K562 (cell line): Measurements from ENCODE around the gene KIF6. TPM values are rescaled to one million over a fixed set of nuclear protein-coding genes. Genes with fewer than 3 reads are reported as not detected.

Source experiments
- ATAC-seq: fragments of 200-7000 bp; cut with Tn5 transposase; 3 replicates; pipeline ENCODE4 v1.9.1; 2020; ENCODE audit warnings: moderate library complexity
- BruUV-seq: library from RNA; stranded (reverse); fragments of 400-500 nt; replicated peaks from 2 replicates; lab custom pipeline; 2021; lab: Mats Ljungman, UMichigan
- CTCF ChIA-PET: fragments of 300-600 bp; formaldehyde crosslinking; extraction: SDS; loops from one replicate; lab custom pipeline; 2021; ENCODE audit warnings: low intra/inter-chr PET ratio; lab: Yijun Ruan, JAX
- POLR2A ChIA-PET: fragments of 300-600, 350-650 bp; sonication (Branson Sonifier 250); formaldehyde crosslinking; extraction: SDS; loops from one replicate; lab custom pipeline; 2021; ENCODE audit warnings: antibody characterized with exemption, inconsistent platforms; lab: Yijun Ruan, JAX
- DNase-seq, 4 experiments: peaks; one replicate each; pipeline versions ENCODE4 v3.0.0 to v3.0.0-alpha.2; 2011 to 2018; ENCODE audit warnings: low spot score in 3 of 4, mixed read lengths in 3 of 4; ENCODE audit errors: extremely low read depth in 1 of 4
- FAIRE-seq: peaks from 2 replicates; lab custom pipeline; 2011; peaks lifted over from hg19 to GRCh38; lab: Jason Lieb, UNC
- H2AFZ ChIP-seq: 2 replicates; pipeline ENCODE4 v1.6.0; 2011; ENCODE audit warnings: low read depth, low read length, control low read depth, inconsistent platforms
- H3K27ac ChIP-seq: fragments of 200-600 bp; 3 replicates; pipeline ENCODE4 v1.8.0; 2011; ENCODE audit warnings: low read depth, mild to moderate bottlenecking, control low read depth, inconsistent platforms, low read length, moderate library complexity, mixed read lengths; ENCODE audit errors: extremely low read depth
- H3K27me3 ChIP-seq, 2 experiments: fragments of 300-600 bp in 1 of 2; 2 replicates in 1 of 2; 3 replicates in 1 of 2; pipeline versions ENCODE4 v1.6.0 to v1.8.0; 2011; ENCODE audit warnings: inconsistent platforms in 2 of 2, low read length in 2 of 2, mild to moderate bottlenecking in 1 of 2, mixed read lengths in 1 of 2, moderate library complexity in 1 of 2; ENCODE audit not compliant: control insufficient read depth in 2 of 2, insufficient read depth in 2 of 2
- H3K36me3 ChIP-seq: fragments of 300-600 bp; 3 replicates; pipeline ENCODE4 v1.8.0; 2011; ENCODE audit warnings: mild to moderate bottlenecking, low read length, inconsistent platforms; ENCODE audit not compliant: control insufficient read depth, insufficient read depth
- H3K4me1 ChIP-seq, 2 experiments: fragments of 200-600 bp in 1 of 2; replicated peaks in 1 of 2; 2 replicates in 1 of 2; 3 replicates in 1 of 2; pipeline versions ENCODE4 v1.5.1 to v1.8.0; 2011; ENCODE audit warnings: inconsistent platforms in 2 of 2, low read length in 2 of 2, mild to moderate bottlenecking in 1 of 2, mixed read lengths in 1 of 2, moderate library complexity in 1 of 2; ENCODE audit not compliant: control insufficient read depth in 2 of 2, insufficient read depth in 2 of 2
- H3K4me2 ChIP-seq: 2 replicates; pipeline ENCODE4 v1.6.1; 2011; ENCODE audit warnings: low read length, control low read depth, inconsistent platforms, mixed read lengths; ENCODE audit not compliant: insufficient read depth
- H3K4me3 ChIP-seq: fragments of 200-600 bp; sonication (generic), shearing (Covaris generic); 2 replicates; pipeline ENCODE4 v1.5.1; 2016; ENCODE audit warnings: control low read depth, inconsistent platforms
- H3K79me2 ChIP-seq: fragments of 200-600 bp; 3 replicates; pipeline ENCODE4 v1.8.0; 2011; ENCODE audit warnings: low read length, inconsistent platforms; ENCODE audit not compliant: control insufficient read depth, insufficient read depth
- H3K9ac ChIP-seq, 2 experiments: 2 replicates each; pipeline versions ENCODE4 v1.6.0 to v1.6.1; 2011; ENCODE audit warnings: low read depth in 2 of 2, low read length in 2 of 2, control low read depth in 1 of 2, inconsistent platforms in 1 of 2, mild to moderate bottlenecking in 1 of 2, mixed read lengths in 1 of 2; ENCODE audit not compliant: insufficient read depth in 1 of 2
- H3K9me1 ChIP-seq: one replicate; pipeline ENCODE4 v1.6.0; 2011; ENCODE audit warnings: inconsistent platforms, mild to moderate bottlenecking, low read length, moderate library complexity; ENCODE audit not compliant: control insufficient read depth, insufficient read depth
- H3K9me3 ChIP-seq: replicated peaks from 2 replicates; pipeline ENCODE4 v1.5.1; 2011; ENCODE audit warnings: low read depth, low read length, inconsistent platforms; ENCODE audit not compliant: control insufficient read depth, insufficient read depth
- H4K20me1 ChIP-seq: replicated peaks from 2 replicates; pipeline ENCODE4 v1.6.1; 2011; ENCODE audit warnings: low read length, inconsistent platforms, mixed read lengths; ENCODE audit not compliant: control insufficient read depth, insufficient read depth
- C11orf30 ChIP-seq: fragments of 450-650 bp; IDR thresholded peaks from 2 replicates; pipeline ENCODE4 v1.6.1; 2016; ENCODE audit warnings: low read depth, mild to moderate bottlenecking
- CBX1 ChIP-seq: sonication (generic); IDR thresholded peaks from 2 replicates; pipeline ENCODE4 v1.6.1; 2016; ENCODE audit warnings: antibody characterized with exemption, low read depth, mild to moderate bottlenecking
- EZH2 ChIP-seq: IDR thresholded peaks from 2 replicates; pipeline ENCODE4 v1.6.1; 2012; ENCODE audit warnings: low read depth, mild to moderate bottlenecking, inconsistent platforms, low read length, borderline replicate concordance
- MAFF ChIP-seq: IDR thresholded peaks from 2 replicates; pipeline ENCODE4 v1.6.1; 2012; ENCODE audit warnings: low read length, improper control_type of control experiment
- MAFG ChIP-seq: fragments of 450-650 bp; conservative IDR thresholded peaks from 2 replicates; pipeline ENCODE4 v1.6.1; 2016; ENCODE audit warnings: missing genetic modification characterization, missing compliant biosample characterization
- MAFK ChIP-seq: IDR thresholded peaks from 2 replicates; pipeline ENCODE4 v1.6.1; 2011; ENCODE audit warnings: low read length, improper control_type of control experiment
- RBM22 ChIP-seq: fragments of 200-400 bp; formaldehyde crosslinking; IDR thresholded peaks from 2 replicates; pipeline ENCODE4 v1.6.1; 2018; ENCODE audit warnings: low read length, low read depth; ENCODE audit not compliant: poor library complexity, severe bottlenecking
- RFX1 ChIP-seq: fragments of 450-650 bp; IDR thresholded peaks from 2 replicates; pipeline ENCODE4 v1.6.1; 2016; ENCODE audit warnings: mild to moderate bottlenecking, moderate library complexity
- ZNF316 ChIP-seq: fragments of 450-650 bp; IDR thresholded peaks from 2 replicates; pipeline ENCODE4 v1.6.1; 2016
- WGBS: fragments of 100-300 bp; shearing (Covaris generic); methylation state at CpG from one replicate; pipeline ENCODE4 v1.1.6; 2016; ENCODE audit warnings: low coverage, mixed read lengths; ENCODE audit not compliant: insufficient coverage; ENCODE audit errors: missing lambda C conversion rate; 5-methylcytosine and 5-hydroxymethylcytosine counted together
- in situ Hi-C: fragments of 300-500 bp; cut with MboI; formaldehyde crosslinking; loops from 4 replicates; pipeline ENCODE4 v1.15.0; 2018; ENCODE audit warnings: inconsistent platforms, mixed read lengths
- intact Hi-C: fragments of 100-400 bp; cut with micrococcal nuclease; formaldehyde crosslinking; loops from 2 replicates; pipeline ENCODE4 v1.14.2; 2022
- polyA plus RNA-seq, 8 experiments: library from polyadenylated mRNA; depleted of rRNA in 4 of 8; stranded (reverse) in 5 of 8; unstranded in 3 of 8; fragments of >200 nt; fragmentation: Nextera tagmentation in 2 of 8; fragmentation: Illumina TruSeq in 1 of 8; extraction: Ambion mirVana in 2 of 8; extraction: Trizol in 1 of 8; gene quantifications; 2 replicates each; pipeline versions ENCODE4 v1.2.1 to v1.2.3, GENCODE V29; 2011 to 2014; ENCODE audit warnings: inconsistent platforms in 1 of 8, missing spikeins in 1 of 8
- total RNA-seq, 7 experiments: library from RNA; depleted of rRNA in 6 of 7; stranded (reverse); fragments of >200 nt in 6 of 7; fragmentation: Illumina TruSeq in 2 of 7; extraction: Trizol in 2 of 7; gene quantifications; 2 replicates each; pipeline versions ENCODE4 v1.2.1 to v1.2.3, GENCODE V29; 2011 to 2021; ENCODE audit warnings: low replicate concordance in 1 of 7
- TF ChIP-seq, protein P1 (sequence below): sonication (generic); formaldehyde crosslinking; IDR thresholded peaks from 2 replicates; pipeline ENCODE4 v1.8.0; 2022; ENCODE audit warnings: missing genetic modification reagents, mild to moderate bottlenecking, borderline replicate concordance

Gene KIF6
- total and polyA plus RNA-seq, 9 of the 15 experiments (the other 6 are each of a cell fraction or from before 2014, with no cell fraction given), result not detected

GRCh38 chr6:39642270-39642669 lies 82.9 kb downstream of the KIF6 start:
- CTCF ChIA-PET, result no interaction called here
- H3K79me2 ChIP-seq, result no peaks in the 10 kb centered on the region
- H3K9me1 ChIP-seq, result no peaks in the 10 kb centered on the region
- no peak overlapping the region for H2AFZ ChIP-seq
- ATAC-seq (no peak), FAIRE-seq (no peak), DNase-seq (no peak)
- TF ChIP-seq EZH2 (no peak), RBM22 (no peak), RFX1 (peak; percentile 36; the same call in 1 of the 2 replicates)
- POLR2A ChIA-PET, result interaction anchor here (0.6 to 1.2 kb wide), 4 partner anchors 10 to 1012 kb away, joined by 3 read pairs; no protein-coding TSS in a partner anchor
- 0% methylated on average over 2 of the region's 2 CpGs for WGBS
- no TSS peak for BruUV-seq
- no peaks in the 10 kb centered on the region for H3K36me3 ChIP-seq
- H3K4me2 ChIP-seq, result no peak overlapping the region
- no peaks in the 10 kb centered on the region for H3K9me3 ChIP-seq
- no peak overlapping the region for H3K4me3 ChIP-seq
- H3K27ac ChIP-seq, result no peak overlapping the region
- intact Hi-C loops (no loop called here), in situ Hi-C loops (no loop called here)
- no peaks in the 10 kb centered on the region for H4K20me1 ChIP-seq
- H3K27me3 ChIP-seq, result no peaks in the 10 kb centered on the region; a peak in 1 of 5 replicates
- H3K4me1 ChIP-seq, result no peaks in the 10 kb centered on the region
- H3K9ac ChIP-seq, result no peak overlapping the region

DNA sequence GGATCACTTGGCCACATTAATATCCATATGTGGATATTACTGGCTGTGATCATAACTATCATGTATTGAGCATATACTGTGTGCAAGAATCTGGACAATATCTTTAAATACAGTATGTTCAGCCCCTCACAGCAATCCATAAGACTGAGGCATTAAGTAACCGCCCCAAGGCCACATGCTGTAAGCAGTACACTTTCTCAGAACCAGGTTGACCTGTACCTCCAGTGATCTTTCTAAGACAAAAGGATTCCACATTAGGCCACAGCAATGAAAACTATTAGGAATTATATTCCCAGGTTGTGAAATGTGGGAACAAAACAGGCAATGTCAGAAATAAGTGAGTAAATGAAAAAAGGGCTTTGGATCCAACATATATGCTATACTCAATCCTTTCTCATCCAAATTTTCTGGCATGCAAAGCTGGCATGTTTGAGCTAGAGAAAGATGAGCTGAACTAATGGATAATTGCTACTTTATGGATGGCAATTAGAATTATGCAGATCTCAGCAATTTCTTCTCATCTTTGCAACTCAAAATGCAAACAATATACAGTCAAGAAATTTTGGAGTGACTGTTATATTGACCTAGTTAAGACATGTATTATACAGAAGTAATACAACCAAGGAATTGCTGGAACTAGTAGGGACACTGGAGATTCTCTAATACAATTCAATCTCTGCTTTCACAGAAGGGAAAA lies 86.9 kb downstream of the KIF6 start:
- no peaks in the 10 kb centered on the region for H3K4me1 ChIP-seq
- no peak overlapping the region for H3K27ac ChIP-seq
- FAIRE-seq (no peak), DNase-seq (no peak), ATAC-seq (no peak)
- H3K79me2 ChIP-seq, result no peaks in the 10 kb centered on the region
- 0% methylated on average over 1 of the region's 1 CpG for WGBS
- H3K36me3 ChIP-seq, result no peaks in the 10 kb centered on the region
- H3K27me3 ChIP-seq, result no peaks in the 10 kb centered on the region
- intact Hi-C loops (no loop called here), in situ Hi-C loops (no loop called here)
- no peak overlapping the region for H2AFZ ChIP-seq
- no peaks in the 10 kb centered on the region for H3K9me3 ChIP-seq
- ChIA-PET POLR2A (no interaction called here), CTCF (no interaction called here)
- H4K20me1 ChIP-seq, result no peaks in the 10 kb centered on the region
- BruUV-seq, result no TSS peak
- no peak overlapping the region for H3K4me3 ChIP-seq
- no peaks in the 10 kb centered on the region for H3K9me1 ChIP-seq
- H3K9ac ChIP-seq, result no peak overlapping the region
- TF ChIP-seq CBX1 (no peak), MAFF (peak; percentile 67), C11orf30 (peak; percentile 32; the same call in 1 of the 2 replicates), ZNF316 (peak; percentile 63), MAFK (peak; percentile 69), MAFG (0 out of 2 replicates have a peak, but pooled peaks have one; percentile 14)
- TF ChIP-seq, protein P1, sequence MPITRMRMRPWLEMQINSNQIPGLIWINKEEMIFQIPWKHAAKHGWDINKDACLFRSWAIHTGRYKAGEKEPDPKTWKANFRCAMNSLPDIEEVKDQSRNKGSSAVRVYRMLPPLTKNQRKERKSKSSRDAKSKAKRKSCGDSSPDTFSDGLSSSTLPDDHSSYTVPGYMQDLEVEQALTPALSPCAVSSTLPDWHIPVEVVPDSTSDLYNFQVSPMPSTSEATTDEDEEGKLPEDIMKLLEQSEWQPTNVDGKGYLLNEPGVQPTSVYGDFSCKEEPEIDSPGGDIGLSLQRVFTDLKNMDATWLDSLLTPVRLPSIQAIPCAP (CRISPR knock-in tag), result no peak
- no peak overlapping the region for H3K4me2 ChIP-seq
